HG03108 (cell line): ENCODE data around the gene LGALS7B.

Experiments used
- ATAC-seq: cut with Tn5 transposase; IDR thresholded peaks from one replicate; pipeline ENCODE4 v1.9.1; 2021; ENCODE audit warnings: moderate library complexity; ENCODE audit not compliant: unreplicated experiment

Gene LGALS7B

DNA sequence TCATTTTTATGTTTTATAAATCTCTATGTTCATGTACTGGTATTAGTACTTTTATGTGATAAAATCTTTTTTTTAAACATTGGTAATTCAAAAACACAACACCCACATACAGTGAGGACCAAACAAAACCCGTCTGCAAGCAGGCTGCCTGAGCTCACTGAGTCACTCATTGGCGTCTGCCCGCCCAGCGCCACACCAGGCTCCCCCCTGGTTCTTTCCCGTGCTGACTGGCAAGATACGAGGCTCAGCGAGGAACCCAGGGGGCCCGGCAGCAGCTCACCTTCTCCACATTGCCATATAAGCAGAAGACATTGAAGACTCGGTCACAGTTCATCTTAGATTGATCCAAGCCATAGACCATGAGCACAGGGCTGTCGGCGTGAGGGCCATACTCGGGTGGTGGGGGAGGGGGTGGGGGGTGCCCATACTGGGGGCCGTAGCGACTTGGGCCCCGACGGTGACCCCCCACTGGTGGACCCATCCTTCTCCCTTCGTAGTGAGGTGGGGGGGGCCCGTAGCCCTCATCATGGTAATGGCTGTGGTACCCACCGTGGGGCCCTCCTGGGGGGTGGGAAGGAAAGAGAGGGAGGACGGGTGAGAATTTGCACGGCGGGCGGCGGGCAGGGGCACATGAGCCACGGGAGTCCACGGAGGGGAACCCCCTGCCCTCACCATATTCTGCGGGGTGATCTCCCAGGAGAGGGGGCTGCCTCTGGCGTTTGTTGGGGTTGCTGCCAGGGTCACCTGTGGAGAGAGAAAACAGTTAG, 51.0 kb downstream of the LGALS7B start:
- ATAC-seq = no peak

DNA sequence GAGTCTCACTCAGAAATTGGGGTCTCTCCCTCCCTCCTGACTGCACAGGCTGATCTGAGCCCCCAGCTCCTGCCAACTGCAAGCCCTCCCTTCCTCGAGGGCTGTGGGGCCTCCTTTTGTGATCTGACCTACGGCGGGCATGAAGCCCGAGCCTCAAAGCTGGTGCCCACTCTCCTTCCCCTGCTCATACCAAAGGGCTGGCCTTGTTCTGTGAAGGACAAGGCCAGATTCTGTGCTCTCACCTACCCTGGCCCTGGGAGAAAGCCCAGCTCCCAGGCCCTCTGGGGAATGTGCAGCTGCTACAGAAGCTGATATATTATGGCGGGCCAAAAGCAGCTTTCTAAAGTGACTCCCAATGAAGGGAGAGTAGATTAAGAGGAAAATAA, 51.6 kb downstream of the LGALS7B start:
- ATAC-seq = no peak
